Mesothelial cell of epicardium (in vitro differentiated cells): ENCODE results near the gene DYNC1H1. TPM values are rescaled to one million over a fixed set of nuclear protein-coding genes. Genes with fewer than 3 reads are reported as not detected.
A peak's percentile ranks its signal among the peaks of the same experiment; 100 is the strongest.
"Not testable (repeated sequence)": the region's sequence is repeated elsewhere in the genome, so short reads cannot be mapped to it uniquely, and the experiment has no call there.

ENCODE experiments used
- DNase-seq, 2 experiments: peaks; one replicate each; pipeline ENCODE4 v3.0.0; 2021; ENCODE audit warnings: low spot score in 2 of 2; ENCODE audit not compliant: unreplicated experiment in 2 of 2
- H3K27ac Mint-ChIP-seq: 2 replicates; pipeline ENCODE4 v1.8.0; 2021; ENCODE audit warnings: mixed read lengths
- H3K27me3 Mint-ChIP-seq: 2 replicates; pipeline ENCODE4 v1.8.0; 2021; ENCODE audit warnings: low read depth, mixed read lengths
- H3K36me3 Mint-ChIP-seq: 2 replicates; pipeline ENCODE4 v1.8.0; 2021; ENCODE audit warnings: mixed read lengths
- H3K4me1 Mint-ChIP-seq: 2 replicates; pipeline ENCODE4 v1.8.0; 2021; ENCODE audit warnings: mixed read lengths
- H3K4me3 Mint-ChIP-seq: 2 replicates; pipeline ENCODE4 v1.8.0; 2021; ENCODE audit warnings: mild to moderate bottlenecking, moderate library complexity, mixed read lengths
- H3K9me3 Mint-ChIP-seq: 2 replicates; pipeline ENCODE4 v1.8.0; 2021; ENCODE audit warnings: mixed read lengths
- total RNA-seq: library from RNA; stranded (reverse); gene quantifications from 3 replicates; pipeline ENCODE4 v1.2.1, GENCODE V29; 2021
- TF ChIP-seq, protein P1 (sequence below): fragments of 200-600 bp; sonication (generic); IDR thresholded peaks from one replicate; pipeline ENCODE4 v1.5.0; 2021; ENCODE audit warnings: antibody characterized with exemption; ENCODE audit not compliant: unreplicated experiment

Gene DYNC1H1
- total RNA-seq, 1 donor from 2014 or later = 515 TPM

DNA sequence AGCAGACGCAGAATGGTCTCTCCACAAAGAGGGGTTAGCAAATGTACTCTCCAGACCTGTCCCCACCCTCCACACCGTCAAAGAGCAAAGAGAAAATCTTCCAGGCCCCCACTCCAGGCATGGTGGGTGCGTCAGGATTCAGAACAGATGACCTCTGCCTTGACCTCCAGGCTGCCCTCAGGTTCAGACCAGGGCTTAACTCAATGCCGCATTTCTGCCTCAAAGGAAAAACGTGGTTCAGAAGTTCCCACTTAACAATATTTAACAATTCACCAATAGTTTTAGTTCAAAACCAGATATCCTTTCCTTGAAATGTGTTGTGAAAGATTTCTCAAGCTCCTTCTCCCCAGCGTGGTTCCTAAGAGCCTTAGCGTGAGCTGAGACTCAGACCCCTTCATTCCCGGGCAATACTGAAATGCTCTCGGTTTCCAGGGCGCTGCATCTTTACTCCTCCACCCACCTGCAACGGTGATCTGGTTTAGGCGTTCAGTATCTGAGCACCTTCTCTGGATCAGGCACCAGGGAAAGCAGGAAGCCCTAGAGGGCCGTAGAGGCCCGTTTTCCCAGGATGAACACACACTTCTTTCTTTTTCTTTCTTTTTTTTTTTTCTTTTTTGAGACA, 99.5 kb downstream of the DYNC1H1 start:
- Mint-ChIP-seq H3K27me3 (no peaks in the 10 kb centered on the region), H3K4me3 (no peak overlapping the region), H3K4me1 (peaks cover 10% of the 10 kb centered on the region), H3K9me3 (no peaks in the 10 kb centered on the region), H3K27ac (peak overlapping the region; percentile 58), H3K36me3 (no peaks in the 10 kb centered on the region)
- TF ChIP-seq, protein P1, sequence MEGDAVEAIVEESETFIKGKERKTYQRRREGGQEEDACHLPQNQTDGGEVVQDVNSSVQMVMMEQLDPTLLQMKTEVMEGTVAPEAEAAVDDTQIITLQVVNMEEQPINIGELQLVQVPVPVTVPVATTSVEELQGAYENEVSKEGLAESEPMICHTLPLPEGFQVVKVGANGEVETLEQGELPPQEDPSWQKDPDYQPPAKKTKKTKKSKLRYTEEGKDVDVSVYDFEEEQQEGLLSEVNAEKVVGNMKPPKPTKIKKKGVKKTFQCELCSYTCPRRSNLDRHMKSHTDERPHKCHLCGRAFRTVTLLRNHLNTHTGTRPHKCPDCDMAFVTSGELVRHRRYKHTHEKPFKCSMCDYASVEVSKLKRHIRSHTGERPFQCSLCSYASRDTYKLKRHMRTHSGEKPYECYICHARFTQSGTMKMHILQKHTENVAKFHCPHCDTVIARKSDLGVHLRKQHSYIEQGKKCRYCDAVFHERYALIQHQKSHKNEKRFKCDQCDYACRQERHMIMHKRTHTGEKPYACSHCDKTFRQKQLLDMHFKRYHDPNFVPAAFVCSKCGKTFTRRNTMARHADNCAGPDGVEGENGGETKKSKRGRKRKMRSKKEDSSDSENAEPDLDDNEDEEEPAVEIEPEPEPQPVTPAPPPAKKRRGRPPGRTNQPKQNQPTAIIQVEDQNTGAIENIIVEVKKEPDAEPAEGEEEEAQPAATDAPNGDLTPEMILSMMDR = no peak
- DNase-seq = no peak

DNA sequence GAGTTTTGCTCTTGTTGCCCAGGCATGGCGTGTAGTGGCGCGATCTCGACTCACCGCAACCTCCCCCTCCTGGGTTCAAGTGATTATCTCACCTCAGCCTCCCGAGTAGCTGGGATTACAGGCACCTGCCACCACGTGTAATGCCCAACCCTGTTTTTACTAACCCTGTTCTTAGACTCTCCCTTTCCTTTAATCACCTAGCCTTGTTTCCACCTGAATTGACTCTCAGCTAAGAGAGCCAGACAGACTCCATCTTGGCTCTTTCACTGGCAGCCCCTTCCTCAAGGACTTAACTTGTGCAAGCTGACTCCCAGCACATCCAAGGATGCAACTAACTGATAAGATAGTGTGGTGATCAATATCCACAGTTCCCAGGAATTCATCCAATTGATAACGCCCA, 100.2 kb downstream of the DYNC1H1 start:
- not testable (repeated sequence) for H3K36me3 Mint-ChIP-seq, H3K27me3 Mint-ChIP-seq, H3K9me3 Mint-ChIP-seq, H3K4me3 Mint-ChIP-seq, DNase-seq
- peak overlapping the region; percentile 43 for H3K27ac Mint-ChIP-seq
- peaks cover 10% of the 10 kb centered on the region for H3K4me1 Mint-ChIP-seq

DNA sequence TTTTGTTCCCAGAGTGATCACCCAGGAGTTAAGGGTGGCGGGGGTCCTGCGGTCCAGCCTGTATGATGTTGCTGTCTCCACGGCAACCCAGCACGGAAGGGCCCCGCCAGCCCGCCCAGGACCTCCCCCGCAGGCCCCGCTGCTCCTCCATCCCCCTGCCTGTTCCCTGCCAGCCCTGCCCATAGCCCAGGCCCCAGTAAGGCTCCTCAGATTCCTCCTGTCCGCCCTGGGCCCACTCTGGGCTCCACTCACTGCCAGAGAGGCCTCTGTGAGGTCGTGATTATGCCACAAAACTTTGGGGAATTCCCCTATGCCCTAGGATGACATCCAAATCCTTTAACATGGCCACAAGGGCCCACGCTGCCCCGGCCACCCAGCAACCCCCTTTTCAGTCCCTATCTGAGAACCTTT, 101.7 kb downstream of the DYNC1H1 start:
- no peak for DNase-seq
- Mint-ChIP-seq H3K36me3 (no peaks in the 10 kb centered on the region), H3K4me3 (no peak overlapping the region), H3K9me3 (no peaks in the 10 kb centered on the region), H3K27me3 (no peaks in the 10 kb centered on the region), H3K27ac (no peak overlapping the region), H3K4me1 (peaks cover 10% of the 10 kb centered on the region)
- TF ChIP-seq, protein P1 = no peak

DNA sequence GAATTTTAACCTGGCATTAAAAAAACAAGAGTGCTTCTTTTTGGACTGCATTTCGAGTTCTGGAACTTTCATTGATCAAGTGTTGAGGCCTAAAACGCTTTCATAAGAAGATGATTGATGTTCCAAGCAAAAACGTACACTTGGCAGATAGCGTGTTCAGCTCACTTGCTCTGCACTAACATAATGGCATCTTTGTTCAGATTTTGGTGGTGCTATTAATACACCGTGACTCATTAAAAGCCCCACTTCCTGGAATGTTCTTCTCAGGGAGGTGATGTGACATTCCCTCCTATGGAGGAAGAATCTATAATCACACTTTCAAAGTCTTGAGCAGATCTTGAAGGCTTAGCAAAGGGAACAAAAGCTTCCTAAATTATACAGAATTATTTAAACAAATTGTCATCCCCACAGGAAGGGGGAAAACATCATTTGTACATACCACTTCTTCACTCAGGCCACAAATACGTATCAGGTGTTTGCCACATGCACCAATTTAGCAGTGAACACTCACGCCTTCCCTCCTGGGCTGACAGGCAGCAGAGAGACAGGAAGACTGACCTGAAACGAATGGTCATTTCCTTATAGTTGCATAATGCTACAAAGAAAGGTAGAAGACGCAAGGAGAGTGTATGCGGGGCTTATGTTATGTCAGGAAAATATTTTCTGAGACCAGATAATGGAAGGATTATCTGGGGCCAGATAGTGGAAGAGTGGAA, 107.1 kb downstream of the DYNC1H1 start:
- Mint-ChIP-seq H3K4me1 (peaks cover 5% of the 10 kb centered on the region), H3K27ac (peak overlapping the region; percentile 4), H3K9me3 (peaks cover 6% of the 10 kb centered on the region), H3K4me3 (no peak overlapping the region), H3K36me3 (peaks cover 6% of the 10 kb centered on the region), H3K27me3 (no peaks in the 10 kb centered on the region)
- no peak for DNase-seq
- TF ChIP-seq, protein P1 = no peak

DNA sequence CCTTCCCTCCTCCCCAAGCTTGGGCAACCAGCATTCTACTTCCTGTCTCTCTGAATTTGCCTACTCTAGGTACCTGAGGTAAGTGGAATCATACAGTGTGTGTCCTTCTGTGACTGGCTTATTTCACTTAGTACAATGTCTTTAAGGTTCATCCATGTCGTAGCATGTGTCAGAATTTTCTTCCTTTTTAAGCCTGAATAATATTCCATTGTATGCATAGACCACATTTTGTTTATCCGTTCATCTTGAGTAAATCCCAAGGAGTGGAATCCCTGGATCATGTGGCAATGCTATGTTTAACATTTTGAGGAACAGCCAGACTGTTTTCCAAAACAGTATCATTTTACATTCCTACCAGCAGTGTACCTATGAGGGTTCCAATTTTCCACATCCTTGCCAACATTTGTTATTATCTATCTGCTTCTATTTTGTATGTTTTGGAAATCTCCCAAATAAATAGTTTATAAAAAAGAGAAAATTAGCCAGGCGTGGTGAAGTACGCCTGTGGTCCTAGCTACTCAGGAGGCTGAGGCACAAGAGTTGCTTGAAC, 110.1 kb downstream of the DYNC1H1 start:
- Mint-ChIP-seq H3K36me3 (peaks cover 20% of the 10 kb centered on the region), H3K27me3 (no peaks in the 10 kb centered on the region), H3K4me1 (peaks cover 5% of the 10 kb centered on the region), H3K4me3 (no peak overlapping the region), H3K9me3 (peaks cover 6% of the 10 kb centered on the region), H3K27ac (no peak overlapping the region)
- TF ChIP-seq, protein P1 = no peak
- DNase-seq = no peak

DNA sequence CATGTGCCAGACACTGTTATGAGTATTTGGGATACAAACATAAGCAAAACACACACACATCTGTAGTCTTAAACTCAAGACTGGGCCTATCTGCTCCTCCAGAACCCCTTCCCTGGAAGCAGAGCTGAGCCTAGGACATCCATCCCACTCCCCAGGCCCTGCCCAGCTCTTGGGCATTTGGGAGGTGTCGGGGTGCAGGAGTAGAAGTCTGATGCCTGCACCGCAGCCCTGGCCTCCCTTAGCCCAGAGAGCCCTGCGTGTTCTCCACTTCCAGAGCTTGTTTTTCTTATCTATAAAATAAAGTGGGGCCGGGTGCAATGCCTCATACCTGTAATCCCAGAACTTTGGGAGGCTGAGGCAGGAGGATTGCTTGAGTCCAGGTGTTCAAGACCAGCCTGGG, 110.8 kb downstream of the DYNC1H1 start:
- H3K9me3 Mint-ChIP-seq = peaks cover 6% of the 10 kb centered on the region
- peaks cover 5% of the 10 kb centered on the region for H3K4me1 Mint-ChIP-seq
- peaks cover 27% of the 10 kb centered on the region for H3K36me3 Mint-ChIP-seq
- H3K4me3 Mint-ChIP-seq = no peak overlapping the region
- H3K27ac Mint-ChIP-seq = no peak overlapping the region
- no peak for DNase-seq
- H3K27me3 Mint-ChIP-seq = no peaks in the 10 kb centered on the region
- TF ChIP-seq, protein P1 = no peak
